Sigmoid colon (tissue), 7 donors: ENCODE measurements around the gene MYO18A. TPM values are rescaled to one million over a fixed set of nuclear protein-coding genes. Genes with fewer than 3 reads are reported as not detected.
"Not testable (repeated sequence)": the region's sequence is repeated elsewhere in the genome, so short reads cannot be mapped to it uniquely, and the experiment has no call there.

ENCODE experiments used
- DNase-seq: peaks from one replicate; pipeline ENCODE4 v3.0.0-alpha.2; 2019
- H3K27ac ChIP-seq, 4 donors: fragments of 200-600 bp; sonication (generic); one replicate each; pipeline ENCODE4 v1.5.1; 2016 to 2019; ENCODE audit warnings: mild to moderate bottlenecking in 1 of 4
- H3K27me3 ChIP-seq, 3 donors: fragments of 200-600 bp; sonication (generic); one replicate each; pipeline ENCODE4 v1.5.1; 2019; ENCODE audit warnings: mild to moderate bottlenecking in 1 of 3
- H3K36me3 ChIP-seq, 4 donors: fragments of 200-600 bp; sonication (generic); one replicate each; pipeline ENCODE4 v1.5.1; 2016 to 2019
- H3K4me1 ChIP-seq, 4 donors: fragments of 200-600 bp; sonication (generic); one replicate each; pipeline ENCODE4 v1.5.1; 2017 to 2019
- H3K4me3 ChIP-seq, 4 donors: fragments of 200-600 bp; sonication (generic); one replicate each; pipeline ENCODE4 v1.5.1; 2017 to 2019; ENCODE audit warnings: mild to moderate bottlenecking in 2 of 4, moderate library complexity in 1 of 4
- H3K9me3 ChIP-seq, 4 donors: fragments of 200-600 bp in 3 of 4; sonication (generic) in 3 of 4; one replicate each; pipeline versions ENCODE4 v1.5.1 to v1.6.1; 2013 to 2019
- EP300 ChIP-seq, 4 donors: sonication (generic); formaldehyde crosslinking; IDR thresholded peaks; one replicate each; pipeline ENCODE4 v1.6.1; 2017; ENCODE audit warnings: antibody characterized with exemption in 4 of 4
- POLR2A ChIP-seq, 2 donors: fragments of 450-650 bp; IDR thresholded peaks; one replicate each; pipeline ENCODE4 v1.6.1; 2016; ENCODE audit warnings: antibody characterized with exemption in 2 of 2, mild to moderate bottlenecking in 2 of 2, moderate library complexity in 2 of 2
- POLR2AphosphoS5 ChIP-seq, 4 donors: sonication (generic); formaldehyde crosslinking; IDR thresholded peaks; one replicate each; pipeline ENCODE4 v1.6.1; 2017; ENCODE audit warnings: antibody characterized with exemption in 4 of 4
- WGBS, 2 donors: extraction: QIAGEN DNeasy Blood & Tissue Kit; methylation state at CpG; one replicate each; pipeline ENCODE4 v1.1.7; 2013; 5-methylcytosine and 5-hydroxymethylcytosine counted together
- intact Hi-C: fragments of 100-400 bp; cut with DNase I; formaldehyde crosslinking; loops from one replicate; pipeline ENCODE4 v1.15.1; 2023
- polyA plus RNA-seq, 3 donors: library from polyadenylated mRNA; stranded (reverse); fragments of 200-250 nt; gene quantifications; one replicate each; pipeline ENCODE4 v1.2.3, GENCODE V29; 2013
- total RNA-seq, 4 donors: library from RNA; depleted of rRNA; stranded (reverse); fragments of >200 nt; gene quantifications; one replicate each; pipeline ENCODE4 v1.1.0, GENCODE V29; 2016
- TF ChIP-seq, protein P1 (sequence below), 4 experiments: fragments of 450-650 bp in 3 of 4; fragments of 200-600 bp in 1 of 4; IDR thresholded peaks; one replicate each; pipeline ENCODE4 v1.5.1; 2016 to 2019; ENCODE audit warnings: antibody characterized with exemption in 4 of 4, mild to moderate bottlenecking in 3 of 4, moderate library complexity in 2 of 4
- donor health status: healthy with polysubstance abuse.
- donor health status: Bipolar disorder and iron deficiency.
- donor health status: healthy.

The MYO18A gene
- total and polyA plus RNA-seq, 7 donors: 24.0 to 92.6 (median 48.4) TPM

GRCh38 chr17:29148790-29149430, 31.3 kb downstream of the MYO18A start:
- 5 to 6% methylated on average over 34 of the region's 34 CpGs for WGBS, 2 donors
- H3K9me3 ChIP-seq: no peaks in the 10 kb centered on the region
- H3K4me3 ChIP-seq: peak overlapping the region; percentile 39 to 55 (median 49)
- no peaks in the 10 kb centered on the region for H3K36me3 ChIP-seq
- peaks cover 0 to 31% (median 17%) of the 10 kb centered on the region in 4 donors for H3K4me1 ChIP-seq
- DNase-seq: peak; percentile 97
- TF ChIP-seq POLR2A (IDR thresholded peaks at IDR 0.05): no peak
- TF ChIP-seq, protein P1, sequence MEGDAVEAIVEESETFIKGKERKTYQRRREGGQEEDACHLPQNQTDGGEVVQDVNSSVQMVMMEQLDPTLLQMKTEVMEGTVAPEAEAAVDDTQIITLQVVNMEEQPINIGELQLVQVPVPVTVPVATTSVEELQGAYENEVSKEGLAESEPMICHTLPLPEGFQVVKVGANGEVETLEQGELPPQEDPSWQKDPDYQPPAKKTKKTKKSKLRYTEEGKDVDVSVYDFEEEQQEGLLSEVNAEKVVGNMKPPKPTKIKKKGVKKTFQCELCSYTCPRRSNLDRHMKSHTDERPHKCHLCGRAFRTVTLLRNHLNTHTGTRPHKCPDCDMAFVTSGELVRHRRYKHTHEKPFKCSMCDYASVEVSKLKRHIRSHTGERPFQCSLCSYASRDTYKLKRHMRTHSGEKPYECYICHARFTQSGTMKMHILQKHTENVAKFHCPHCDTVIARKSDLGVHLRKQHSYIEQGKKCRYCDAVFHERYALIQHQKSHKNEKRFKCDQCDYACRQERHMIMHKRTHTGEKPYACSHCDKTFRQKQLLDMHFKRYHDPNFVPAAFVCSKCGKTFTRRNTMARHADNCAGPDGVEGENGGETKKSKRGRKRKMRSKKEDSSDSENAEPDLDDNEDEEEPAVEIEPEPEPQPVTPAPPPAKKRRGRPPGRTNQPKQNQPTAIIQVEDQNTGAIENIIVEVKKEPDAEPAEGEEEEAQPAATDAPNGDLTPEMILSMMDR (IDR thresholded peaks at IDR 0.05): peak; percentile 86 to 97 (median 96)
- TF ChIP-seq POLR2AphosphoS5 (IDR thresholded peaks at IDR 0.05): peak in 3 of 4 donors; percentile 57 to 66 (median 58)
- TF ChIP-seq EP300 (IDR thresholded peaks at IDR 0.05): no peak
- no peaks in the 10 kb centered on the region for H3K27me3 ChIP-seq
- H3K27ac ChIP-seq: peak overlapping the region; percentile 79 to 83 (median 80)
- intact Hi-C loops: loop anchor here (1.0 kb wide), 3 partner anchors 31 to 142 kb away; partner anchors contain the start of gene MYO18A

- H3K4me3 ChIP-seq: peak overlapping the region; percentile 39 to 55 (median 49)
- 24 to 39% methylated on average over 5 of the region's 5 CpGs for WGBS, 2 donors
- H3K27ac ChIP-seq: peak overlapping the region; percentile 79 to 83 (median 80)
- no peaks in the 10 kb centered on the region for H3K9me3 ChIP-seq
- peaks cover 0 to 31% (median 17%) of the 10 kb centered on the region in 4 donors for H3K4me1 ChIP-seq
- intact Hi-C loops: loop anchor here (1.0 kb wide), 1 partner anchor 143 kb away; no protein-coding TSS in a partner anchor
- no peaks in the 10 kb centered on the region for H3K36me3 ChIP-seq
- DNase-seq: no peak
- TF ChIP-seq POLR2A (IDR thresholded peaks at IDR 0.05) (no peak), EP300 (IDR thresholded peaks at IDR 0.05) (no peak), POLR2AphosphoS5 (IDR thresholded peaks at IDR 0.05) (no peak)
- TF ChIP-seq, protein P1 (IDR thresholded peaks at IDR 0.05): no peak
- H3K27me3 ChIP-seq: no peaks in the 10 kb centered on the region
These were observed 31.9 kb downstream of the MYO18A start for GRCh38 chr17:29148257-29148789.

DNA sequence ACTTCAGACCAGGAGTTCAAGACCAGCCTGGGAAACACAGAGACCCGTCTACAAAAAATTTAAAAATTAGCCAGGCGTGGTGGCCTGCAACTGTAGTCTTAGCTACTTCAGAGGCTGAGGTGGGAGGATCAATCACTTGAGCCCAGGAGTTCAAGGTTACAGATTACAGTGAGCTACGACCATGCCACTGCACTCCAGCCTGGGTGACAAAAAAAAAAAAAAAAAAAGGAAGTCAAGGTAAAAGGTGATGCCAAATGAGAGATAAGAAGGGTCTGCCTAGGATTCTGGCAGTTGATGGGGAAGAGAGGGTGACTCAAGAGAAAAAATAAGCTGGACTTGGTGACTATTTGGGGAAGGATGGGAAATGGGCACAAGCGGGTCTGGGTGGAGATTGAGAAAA, 32.5 kb downstream of the MYO18A start:
- no peaks in the 10 kb centered on the region for H3K36me3 ChIP-seq
- H3K27ac ChIP-seq: peak overlapping the region; percentile 79 to 83 (median 80)
- TF ChIP-seq, protein P1 (IDR thresholded peaks at IDR 0.05): no peak
- TF ChIP-seq EP300 (IDR thresholded peaks at IDR 0.05): no peak
- TF ChIP-seq POLR2A (IDR thresholded peaks at IDR 0.05): no peak
- TF ChIP-seq POLR2AphosphoS5 (IDR thresholded peaks at IDR 0.05): no peak
- intact Hi-C loops: loop anchor here (1.0 kb wide), 1 partner anchor 144 kb away; no protein-coding TSS in a partner anchor
- H3K27me3 ChIP-seq: no peaks in the 10 kb centered on the region
- H3K9me3 ChIP-seq: no peaks in the 10 kb centered on the region
- H3K4me3 ChIP-seq: no peak overlapping the region
- 77 to 86% methylated on average over 4 of the region's 4 CpGs for WGBS, 2 donors
- no peak for DNase-seq
- peaks cover 0 to 31% (median 17%) of the 10 kb centered on the region in 4 donors for H3K4me1 ChIP-seq

DNA sequence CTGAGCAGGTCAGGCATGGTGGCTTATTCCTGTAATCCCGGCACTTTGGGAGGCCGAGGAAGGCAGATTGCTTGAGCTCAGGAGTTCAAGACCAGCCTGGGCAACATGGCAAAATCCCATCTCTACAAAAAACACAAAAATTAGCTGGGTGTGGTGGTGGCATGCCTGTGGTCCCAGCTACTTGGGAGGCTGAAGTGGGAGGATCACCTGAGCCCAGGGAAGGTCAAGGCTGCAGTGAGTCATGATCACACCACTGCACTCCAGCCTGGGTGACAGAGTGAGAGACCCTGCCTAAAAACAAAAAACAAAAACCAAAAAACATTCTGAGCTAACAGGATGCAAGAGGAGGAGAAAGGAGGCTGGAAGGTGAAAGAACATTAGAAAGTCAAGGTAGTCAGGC, 33.0 kb downstream of the MYO18A start:
- H3K9me3 ChIP-seq, intact Hi-C loops, H3K27me3 ChIP-seq, H3K36me3 ChIP-seq, DNase-seq, H3K4me3 ChIP-seq, H3K27ac ChIP-seq: not testable (repeated sequence)
- H3K4me1 ChIP-seq: peaks cover 0 to 31% (median 17%) of the 10 kb centered on the region in 4 donors
- 86 to 94% methylated on average over 2 of the region's 2 CpGs for WGBS, 2 donors

- Histone ChIP-seq H3K9me3 (no peaks in the 10 kb centered on the region), H3K4me3 (no peak overlapping the region), H3K27ac (no peak overlapping the region), H3K27me3 (no peaks in the 10 kb centered on the region), H3K36me3 (no peaks in the 10 kb centered on the region), H3K4me1 (peaks cover 0 to 32% (median 18%) of the 10 kb centered on the region in 4 donors)
- WGBS, 2 donors: 92 to 97% methylated on average over 2 of the region's 2 CpGs
- no peak for DNase-seq
- intact Hi-C loops: no loop called here
- no peak for TF ChIP-seq EP300 (IDR thresholded peaks at IDR 0.05)
- TF ChIP-seq, protein P1 (IDR thresholded peaks at IDR 0.05): no peak
- TF ChIP-seq POLR2AphosphoS5 (IDR thresholded peaks at IDR 0.05): no peak
- TF ChIP-seq POLR2A (IDR thresholded peaks at IDR 0.05): no peak
These were observed 33.7 kb downstream of the MYO18A start for GRCh38 chr17:29146369-29146972.
